B cell (primary cell): ENCODE measurements around the gene PLA2G12A. TPM values are rescaled to one million over a fixed set of nuclear protein-coding genes. Genes with fewer than 3 reads are reported as not detected.

ENCODE experiments used
- ATAC-seq: fragments of 200-7000 bp; cut with Tn5 transposase; one replicate; pipeline ENCODE4 v1.10.0; 2021; ENCODE audit warnings: low read depth, mild to moderate bottlenecking, moderate number of reproducible peaks, moderate library complexity
- CTCF ChIA-PET: fragments of 350-600 bp; sonication (Branson Sonifier 250); formaldehyde crosslinking; loops from one replicate; lab custom pipeline; 2021; ENCODE audit warnings: antibody characterized with exemption, inconsistent platforms; lab: Charles Lee
- POLR2A ChIA-PET: fragments of 350-600 bp; sonication (Branson Sonifier 250); formaldehyde crosslinking; loops from one replicate; lab custom pipeline; 2021; ENCODE audit warnings: antibody characterized with exemption; lab: Charles Lee
- DNase-seq: peaks from one replicate; pipeline ENCODE4 v3.0.0; 2013
- H2AFZ ChIP-seq: 2 replicates; pipeline ENCODE4 v1.6.1; 2012; ENCODE audit warnings: mild to moderate bottlenecking, low read depth, low read length; ENCODE audit not compliant: insufficient read depth, poor library complexity, severe bottlenecking
- H3K27ac ChIP-seq, 2 donors: 1 replicate in 1 of 2; 2 replicates in 1 of 2; pipeline ENCODE4 v1.5.1; 2012 to 2013; ENCODE audit warnings: low read length in 2 of 2, mild to moderate bottlenecking in 2 of 2, moderate library complexity in 1 of 2
- H3K27me3 ChIP-seq, 4 experiments: fragments of 200-600 bp in 1 of 4; sonication (generic) in 1 of 4; replicated peaks in 1 of 4; 1 replicate in 2 of 4; 2 replicates in 2 of 4; pipeline versions ENCODE4 v1.6.1 to v1.7.0; 2013 to 2016; ENCODE audit warnings: low read length in 3 of 4, mild to moderate bottlenecking in 2 of 4, mixed read lengths in 1 of 4, moderate library complexity in 1 of 4; ENCODE audit not compliant: insufficient read depth in 4 of 4, control insufficient read depth in 3 of 4; ENCODE audit errors: control extremely low read depth in 1 of 4
- H3K36me3 ChIP-seq, 2 experiments: replicated peaks in 1 of 2; 1 replicate in 1 of 2; 2 replicates in 1 of 2; pipeline versions ENCODE4 v1.6.1 to v1.7.1; 2013; ENCODE audit warnings: low read length in 1 of 2; ENCODE audit not compliant: insufficient read depth in 2 of 2, control insufficient read depth in 1 of 2; ENCODE audit errors: control extremely low read depth in 1 of 2, extremely low read depth in 1 of 2
- H3K4me1 ChIP-seq, 2 donors: fragments of 200-600 bp in 1 of 2; sonication (generic) in 1 of 2; 1 replicate in 1 of 2; 2 replicates in 1 of 2; pipeline versions ENCODE4 v1.5.1 to v1.6.1; 2013 to 2017; ENCODE audit warnings: low read length in 2 of 2; ENCODE audit not compliant: control insufficient read depth in 2 of 2, insufficient read depth in 2 of 2
- H3K4me2 ChIP-seq: replicated peaks from 2 replicates; pipeline ENCODE3; 2012; ENCODE audit warnings: mild to moderate bottlenecking, low read depth, low read length; ENCODE audit not compliant: poor library complexity, severe bottlenecking
- H3K4me3 ChIP-seq, 5 experiments: fragments of 200-600 bp in 1 of 5; sonication (generic) in 1 of 5; 1 replicate in 3 of 5; 2 replicates in 2 of 5; pipeline versions ENCODE4 v1.5.1 to v1.7.0; 2011 to 2016; ENCODE audit warnings: low read length in 4 of 5, mild to moderate bottlenecking in 4 of 5, low read depth in 2 of 5, control low read depth in 1 of 5, moderate library complexity in 1 of 5; ENCODE audit not compliant: insufficient read depth in 1 of 5; ENCODE audit errors: control extremely low read depth in 1 of 5, extremely low read depth in 1 of 5
- H3K79me2 ChIP-seq: fragments of 200-600 bp; sonication (generic); one replicate; pipeline ENCODE4 v1.6.0; 2016; ENCODE audit warnings: low read length; ENCODE audit not compliant: control insufficient read depth, insufficient read depth
- H3K9ac ChIP-seq: fragments of 200-600 bp; sonication (generic); 2 replicates; pipeline ENCODE4 v1.6.1; 2017; ENCODE audit warnings: mild to moderate bottlenecking, low read length, moderate library complexity
- H3K9me3 ChIP-seq, 3 donors: one replicate each; pipeline versions ENCODE4 v1.6.1 to v1.7.1; 2013; ENCODE audit warnings: low read length in 2 of 3; ENCODE audit not compliant: control insufficient read depth in 2 of 3, insufficient read depth in 1 of 3; ENCODE audit errors: control extremely low read depth in 1 of 3
- H4K20me1 ChIP-seq: 2 replicates; pipeline ENCODE4 v1.6.0; 2012; ENCODE audit warnings: mild to moderate bottlenecking, low read length; ENCODE audit not compliant: insufficient read depth, control insufficient read depth, poor library complexity, severe bottlenecking
- H3K27ac Mint-ChIP-seq: one replicate; pipeline ENCODE4 v1.8.0; 2021; ENCODE audit warnings: mixed read lengths
- H3K27me3 Mint-ChIP-seq: one replicate; pipeline ENCODE4 v1.8.0; 2021; ENCODE audit warnings: mixed read lengths
- H3K4me1 Mint-ChIP-seq: one replicate; pipeline ENCODE4 v1.8.0; 2021; ENCODE audit warnings: mixed read lengths
- H3K4me3 Mint-ChIP-seq: one replicate; pipeline ENCODE4 v1.8.0; 2021; ENCODE audit warnings: mixed read lengths
- H3K9me3 Mint-ChIP-seq: one replicate; pipeline ENCODE4 v1.8.0; 2022; ENCODE audit warnings: mixed read lengths; ENCODE audit not compliant: insufficient read depth
- EZH2 ChIP-seq: IDR thresholded peaks from 2 replicates; pipeline ENCODE4 v1.6.1; 2012; ENCODE audit warnings: borderline replicate concordance, low read depth, mild to moderate bottlenecking, moderate library complexity, low read length; ENCODE audit not compliant: insufficient read depth, poor library complexity, severe bottlenecking
- WGBS: methylation state at CpG from one replicate; pipeline ENCODE4 v1.1.5; 2013; ENCODE audit warnings: missing lambda C conversion rate; ENCODE audit not compliant: insufficient coverage; 5-methylcytosine and 5-hydroxymethylcytosine counted together
- intact Hi-C: fragments of 100-400 bp; cut with micrococcal nuclease; formaldehyde crosslinking; loops from one replicate; pipeline ENCODE4 v1.10.0; 2022
- polyA plus RNA-seq: library from polyadenylated mRNA; depleted of rRNA; stranded (reverse); fragments of >200 nt; gene quantifications from 2 replicates; pipeline ENCODE4 v1.2.3, GENCODE V29; 2012
- total RNA-seq, 2 donors: library from RNA; stranded (reverse); fragments of 120-200 nt in 1 of 2; gene quantifications; 1 replicate in 1 of 2; 2 replicates in 1 of 2; pipeline versions ENCODE4 v1.2.3 to v1.2.4, GENCODE V29; 2013 to 2022
- TF ChIP-seq, protein P1 (sequence below): fragments of 200-600 bp; IDR thresholded peaks from one replicate; pipeline ENCODE4 v1.8.0; 2022; ENCODE audit warnings: antibody characterized with exemption, mild to moderate bottlenecking

Gene PLA2G12A
- total and polyA plus RNA-seq, 2 donors (not counting 1 experiment from before 2014, with no cell fraction given) = 4.9 to 7.9 TPM

DNA sequence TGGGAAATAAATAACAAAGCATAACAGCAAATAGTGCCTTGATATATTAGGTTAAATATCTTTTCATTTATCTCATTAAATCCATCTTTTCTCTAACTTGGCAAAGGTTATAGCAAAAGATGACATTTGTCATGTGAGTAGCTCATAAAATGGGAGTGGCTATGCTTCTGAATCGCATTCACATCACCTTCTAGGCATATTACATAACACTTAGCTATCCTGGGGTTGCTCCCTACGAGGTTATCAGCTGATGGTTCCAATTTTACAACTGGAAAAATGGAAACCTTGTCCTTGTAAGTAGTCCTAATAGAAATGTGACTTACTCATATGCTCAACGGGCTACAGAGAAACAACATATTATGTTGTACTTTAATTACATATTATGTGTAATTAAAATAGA is 16.4 kb downstream of the PLA2G12A start:
- H3K27ac Mint-ChIP-seq = no peak overlapping the region
- Histone ChIP-seq H4K20me1 (no peaks in the 10 kb centered on the region), H3K4me2 (no peak overlapping the region), H3K9me3 (no peaks in the 10 kb centered on the region), H3K36me3 (peaks cover 11 to 19% of the 10 kb centered on the region in 2 experiments), H3K27ac (no peak overlapping the region), H3K79me2 (no peaks in the 10 kb centered on the region), H3K4me1 (no peaks in the 10 kb centered on the region), H3K4me3 (no peak overlapping the region), H3K27me3 (no peaks in the 10 kb centered on the region), H3K9ac (no peak overlapping the region), H2AFZ (no peak overlapping the region)
- no peaks in the 10 kb centered on the region for H3K27me3 Mint-ChIP-seq
- no peaks in the 10 kb centered on the region for H3K4me1 Mint-ChIP-seq
- H3K9me3 Mint-ChIP-seq = no peaks in the 10 kb centered on the region
- ChIA-PET CTCF (interaction anchor here (0.6 to 0.7 kb wide), 2 partner anchors 10 to 166 kb away, joined by 3 read pairs; partner anchors contain the start of gene CASP6), POLR2A (no interaction called here)
- intact Hi-C loops = no loop called here
- ATAC-seq = no peak
- WGBS = no CpG with 5 or more reads among the region's 3 CpGs
- no peak for DNase-seq
- H3K4me3 Mint-ChIP-seq = no peak overlapping the region
- TF ChIP-seq, protein P1, sequence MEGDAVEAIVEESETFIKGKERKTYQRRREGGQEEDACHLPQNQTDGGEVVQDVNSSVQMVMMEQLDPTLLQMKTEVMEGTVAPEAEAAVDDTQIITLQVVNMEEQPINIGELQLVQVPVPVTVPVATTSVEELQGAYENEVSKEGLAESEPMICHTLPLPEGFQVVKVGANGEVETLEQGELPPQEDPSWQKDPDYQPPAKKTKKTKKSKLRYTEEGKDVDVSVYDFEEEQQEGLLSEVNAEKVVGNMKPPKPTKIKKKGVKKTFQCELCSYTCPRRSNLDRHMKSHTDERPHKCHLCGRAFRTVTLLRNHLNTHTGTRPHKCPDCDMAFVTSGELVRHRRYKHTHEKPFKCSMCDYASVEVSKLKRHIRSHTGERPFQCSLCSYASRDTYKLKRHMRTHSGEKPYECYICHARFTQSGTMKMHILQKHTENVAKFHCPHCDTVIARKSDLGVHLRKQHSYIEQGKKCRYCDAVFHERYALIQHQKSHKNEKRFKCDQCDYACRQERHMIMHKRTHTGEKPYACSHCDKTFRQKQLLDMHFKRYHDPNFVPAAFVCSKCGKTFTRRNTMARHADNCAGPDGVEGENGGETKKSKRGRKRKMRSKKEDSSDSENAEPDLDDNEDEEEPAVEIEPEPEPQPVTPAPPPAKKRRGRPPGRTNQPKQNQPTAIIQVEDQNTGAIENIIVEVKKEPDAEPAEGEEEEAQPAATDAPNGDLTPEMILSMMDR = no peak
- TF ChIP-seq EZH2 = no peak

DNA sequence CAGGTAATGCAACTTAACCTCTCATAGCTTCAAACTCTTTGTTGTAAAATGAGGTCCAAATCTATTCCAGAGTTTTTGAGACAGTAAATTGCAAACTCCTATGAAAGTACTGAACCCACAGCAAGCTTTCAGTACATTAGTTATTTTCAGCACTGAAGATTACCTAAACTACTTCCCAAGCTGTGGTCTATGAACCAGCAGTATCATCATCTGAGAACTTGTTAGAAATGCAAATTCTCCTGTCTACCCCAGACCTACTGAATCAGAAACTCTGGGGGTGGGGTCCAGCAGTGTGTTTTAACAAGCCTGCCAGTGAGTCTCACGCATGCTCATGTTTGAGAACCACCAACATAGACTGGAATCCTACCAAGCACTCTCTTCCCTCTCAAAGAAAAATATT is 20.9 kb downstream of the PLA2G12A start:
- Histone ChIP-seq H3K27ac (no peak overlapping the region), H3K27me3 (no peaks in the 10 kb centered on the region), H3K4me2 (no peak overlapping the region), H3K79me2 (no peaks in the 10 kb centered on the region), H4K20me1 (no peaks in the 10 kb centered on the region), H3K36me3 (peaks cover 0 to 7% of the 10 kb centered on the region in 2 experiments), H3K9me3 (no peaks in the 10 kb centered on the region), H3K4me3 (no peak overlapping the region), H3K4me1 (peaks cover 1 to 2% of the 10 kb centered on the region in 2 donors), H2AFZ (no peak overlapping the region), H3K9ac (no peak overlapping the region)
- Mint-ChIP-seq H3K9me3 (no peaks in the 10 kb centered on the region), H3K27ac (no peak overlapping the region), H3K27me3 (no peaks in the 10 kb centered on the region), H3K4me3 (no peak overlapping the region), H3K4me1 (peaks cover under 1% of the 10 kb centered on the region)
- ATAC-seq (no peak), DNase-seq (no peak)
- intact Hi-C loops = loop anchor here (10.0 kb wide), 1 partner anchor 486 kb away; the partner anchor contains the start of gene ELOVL6
- ChIA-PET CTCF (no interaction called here), POLR2A (no interaction called here)
- no CpG with 5 or more reads among the region's 1 CpG for WGBS
- TF ChIP-seq, protein P1 = no peak
- TF ChIP-seq EZH2 = no peak
